ENCODE measurements around the gene CHRD. TPM values are rescaled to one million over a fixed set of nuclear protein-coding genes. Genes with fewer than 3 reads are reported as not detected.

The CHRD gene
- total RNA-seq, 1 experiment from 2014 or later, result not detected

DNA sequence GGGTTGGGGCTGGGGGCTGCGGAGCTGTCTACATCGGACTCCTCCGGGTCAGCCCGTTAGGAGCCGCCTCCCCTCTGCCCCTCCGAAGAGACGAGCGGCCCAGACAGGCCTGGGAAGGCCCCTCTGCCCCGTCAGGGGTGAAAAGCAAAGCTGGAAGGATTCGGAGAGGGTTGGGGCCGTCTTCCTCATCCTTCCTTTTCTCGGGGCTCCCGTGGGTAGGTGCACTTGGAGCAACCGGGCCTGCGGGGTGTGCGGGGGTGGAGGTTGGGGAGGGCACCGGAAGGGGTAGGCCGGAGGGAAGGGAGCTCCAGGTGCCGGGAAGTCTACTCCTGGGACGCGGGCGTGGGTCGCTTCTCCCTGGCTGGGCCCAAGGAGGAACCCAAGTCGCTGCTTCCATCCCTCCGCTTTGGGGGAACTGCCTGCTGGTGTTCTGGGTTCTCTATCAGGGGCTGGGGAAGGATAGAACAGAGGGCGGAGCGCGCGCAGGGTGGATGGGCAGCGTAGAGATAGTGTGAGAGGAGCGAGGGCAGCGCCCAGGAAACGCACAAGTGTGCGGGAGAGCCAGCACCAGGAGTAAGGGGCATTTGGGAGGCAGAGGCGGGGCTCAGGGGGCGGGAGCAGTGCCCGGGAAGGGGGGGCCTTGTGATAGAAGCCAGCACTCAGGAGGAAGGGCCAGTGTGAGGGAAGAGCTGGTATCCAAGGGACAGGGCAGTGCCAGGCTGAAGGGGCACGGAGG is 17.8 kb upstream of the CHRD start:
- no peaks in the 10 kb centered on the region for H3K9me3 Mint-ChIP-seq (ENCODE audit: unreplicated experiment)
- H3K4me3 Mint-ChIP-seq (ENCODE audit: unreplicated experiment), result peak overlapping the region; percentile 93
- intact Hi-C loops (cut with micrococcal nuclease), result loop anchor here (2.0 kb wide), 1 partner anchor 47 kb away; the partner anchor contains the start of gene EIF4G1
- no peaks in the 10 kb centered on the region for H3K27me3 Mint-ChIP-seq (ENCODE audit: insufficient read depth, unreplicated experiment)
- TF ChIP-seq, protein P1, sequence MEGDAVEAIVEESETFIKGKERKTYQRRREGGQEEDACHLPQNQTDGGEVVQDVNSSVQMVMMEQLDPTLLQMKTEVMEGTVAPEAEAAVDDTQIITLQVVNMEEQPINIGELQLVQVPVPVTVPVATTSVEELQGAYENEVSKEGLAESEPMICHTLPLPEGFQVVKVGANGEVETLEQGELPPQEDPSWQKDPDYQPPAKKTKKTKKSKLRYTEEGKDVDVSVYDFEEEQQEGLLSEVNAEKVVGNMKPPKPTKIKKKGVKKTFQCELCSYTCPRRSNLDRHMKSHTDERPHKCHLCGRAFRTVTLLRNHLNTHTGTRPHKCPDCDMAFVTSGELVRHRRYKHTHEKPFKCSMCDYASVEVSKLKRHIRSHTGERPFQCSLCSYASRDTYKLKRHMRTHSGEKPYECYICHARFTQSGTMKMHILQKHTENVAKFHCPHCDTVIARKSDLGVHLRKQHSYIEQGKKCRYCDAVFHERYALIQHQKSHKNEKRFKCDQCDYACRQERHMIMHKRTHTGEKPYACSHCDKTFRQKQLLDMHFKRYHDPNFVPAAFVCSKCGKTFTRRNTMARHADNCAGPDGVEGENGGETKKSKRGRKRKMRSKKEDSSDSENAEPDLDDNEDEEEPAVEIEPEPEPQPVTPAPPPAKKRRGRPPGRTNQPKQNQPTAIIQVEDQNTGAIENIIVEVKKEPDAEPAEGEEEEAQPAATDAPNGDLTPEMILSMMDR (IDR thresholded peaks at IDR 0.05; ENCODE audit: unreplicated experiment), result no peak
- H3K27ac Mint-ChIP-seq (ENCODE audit: low read depth, unreplicated experiment), result peak overlapping the region; percentile 89
- CTCF ChIA-PET, result interaction anchor here (1.0 to 3.5 kb wide), 5 partner anchors 9 to 179 kb away, joined by 3 to 12 read pairs (median 4); partner anchors contain the start of gene FAM131A
- TSS peak; percentile 50 for BruUV-seq (replicated peaks)
- H3K4me1 Mint-ChIP-seq (ENCODE audit: insufficient read depth, unreplicated experiment), result peaks cover 27% of the 10 kb centered on the region
- DNase-seq (ENCODE audit: unreplicated experiment), result peak; percentile 75
- POLR2A ChIA-PET, result interaction anchor here (0.6 to 4.1 kb wide), 21 partner anchors 10 to 1290 kb away, joined by 3 to 18 read pairs (median 4); partner anchors contain the start of genes FAM131A and PSMD2
- peaks cover 35% of the 10 kb centered on the region for H3K36me3 Mint-ChIP-seq (ENCODE audit: insufficient read depth, unreplicated experiment)

DNA sequence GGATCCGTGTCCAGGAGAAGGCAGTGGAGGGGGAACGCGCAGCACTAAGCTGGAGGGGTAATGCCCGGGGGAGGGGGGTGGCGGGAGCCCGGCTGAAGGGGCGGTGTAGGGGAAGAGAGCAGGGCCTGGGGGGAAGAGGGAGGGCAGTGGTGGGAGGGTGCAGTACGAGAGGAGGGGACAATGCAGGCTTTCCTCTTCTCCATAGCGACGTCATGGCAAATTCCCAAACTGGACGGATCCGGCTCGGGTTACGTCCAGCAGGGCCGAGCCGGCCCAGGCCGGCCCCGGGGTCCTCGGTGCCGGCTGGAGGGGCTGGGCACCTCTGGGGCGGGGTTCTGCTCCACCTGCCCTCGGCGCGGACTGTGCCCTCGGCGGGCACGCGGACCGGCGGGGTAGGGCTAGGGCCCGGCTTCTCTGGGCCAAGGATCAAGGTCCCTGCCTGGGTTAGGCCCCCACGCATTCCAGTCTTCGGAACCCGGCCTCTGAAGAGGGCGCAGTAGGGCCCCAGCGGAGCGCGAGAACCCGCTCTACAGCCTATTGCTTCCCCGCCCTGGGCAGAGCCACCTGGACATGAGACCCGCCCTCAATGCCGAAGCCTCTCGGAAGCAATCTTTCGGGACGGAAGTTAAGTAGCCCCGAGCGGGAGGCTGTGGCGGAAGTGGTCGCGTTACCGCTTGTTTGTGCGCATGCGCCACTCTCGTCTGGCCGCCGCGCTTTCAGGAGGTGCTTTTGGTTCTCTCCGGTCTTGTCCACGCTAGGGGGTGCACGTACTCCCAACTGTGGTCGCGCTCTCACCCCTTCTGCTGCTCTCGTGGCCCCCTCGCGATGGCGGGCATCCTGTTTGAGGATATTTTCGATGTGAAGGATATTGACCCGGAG is 16.9 kb upstream of the CHRD start:
- H3K4me1 Mint-ChIP-seq (ENCODE audit: insufficient read depth, unreplicated experiment), result peaks cover 27% of the 10 kb centered on the region
- no TSS peak for BruUV-seq (replicated peaks)
- CTCF ChIA-PET, result interaction anchor here (0.6 to 3.5 kb wide), 9 partner anchors 8 to 179 kb away, joined by 3 to 12 read pairs (median 4); partner anchors contain the start of gene FAM131A

DNA sequence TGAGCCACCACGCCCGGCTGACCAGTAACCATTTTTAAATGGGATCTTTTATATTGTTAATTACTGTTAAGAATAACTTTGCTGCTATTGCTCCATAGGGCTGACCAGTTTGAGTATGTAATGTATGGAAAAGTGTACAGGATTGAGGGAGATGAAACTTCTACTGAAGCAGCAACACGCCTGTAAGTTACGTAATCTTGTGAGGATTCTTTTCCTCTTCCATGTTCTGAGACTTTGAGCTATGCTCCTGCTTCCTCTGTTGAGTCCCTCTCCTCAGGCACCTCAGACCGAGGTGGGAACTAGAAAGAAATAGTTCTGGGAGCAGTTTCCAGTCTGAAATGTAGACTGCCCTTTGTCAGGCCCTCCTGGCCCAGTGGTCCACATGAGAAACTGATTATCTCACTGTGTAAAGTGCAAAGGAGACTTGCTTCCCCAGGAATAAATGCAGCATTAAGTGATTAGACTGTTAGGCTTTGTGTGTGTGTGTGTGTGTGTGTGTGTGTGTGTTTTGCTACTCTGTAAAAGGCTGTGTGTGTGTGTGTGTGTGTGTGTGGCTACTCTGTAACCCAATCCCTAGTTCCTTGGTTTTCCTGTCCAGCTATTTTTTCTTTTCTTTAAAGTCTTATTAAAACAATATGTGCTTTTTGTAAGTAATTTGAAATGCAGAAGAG is 13.1 kb upstream of the CHRD start:
- H3K27me3 Mint-ChIP-seq (ENCODE audit: insufficient read depth, unreplicated experiment), result no peaks in the 10 kb centered on the region
- H3K4me1 Mint-ChIP-seq (ENCODE audit: insufficient read depth, unreplicated experiment), result peaks cover 21% of the 10 kb centered on the region
- H3K9me3 Mint-ChIP-seq (ENCODE audit: unreplicated experiment), result no peaks in the 10 kb centered on the region
- no peak overlapping the region for H3K4me3 Mint-ChIP-seq (ENCODE audit: unreplicated experiment)
- BruUV-seq (replicated peaks), result no TSS peak
- CTCF ChIA-PET, result interaction anchor here (0.5 to 2.1 kb wide), 4 partner anchors 23 to 102 kb away, joined by 3 to 6 read pairs (median 4); no protein-coding TSS in a partner anchor
- no peak overlapping the region for H3K27ac Mint-ChIP-seq (ENCODE audit: low read depth, unreplicated experiment)
- POLR2A ChIA-PET, result interaction anchor here (0.8 kb wide), 1 partner anchor 433 kb away, joined by 3 read pairs; no protein-coding TSS in a partner anchor
- H3K36me3 Mint-ChIP-seq (ENCODE audit: insufficient read depth, unreplicated experiment), result peaks cover 77% of the 10 kb centered on the region
- no peak for DNase-seq (ENCODE audit: unreplicated experiment)
- TF ChIP-seq, protein P1 (IDR thresholded peaks at IDR 0.05; ENCODE audit: unreplicated experiment), result no peak
- intact Hi-C loops (cut with micrococcal nuclease), result no loop called here

More for the DNA sequence above, 16.9 kb upstream of the CHRD start:
- DNase-seq (ENCODE audit: unreplicated experiment), result peak; percentile 98
- POLR2A ChIA-PET, result interaction anchor here (0.9 to 4.1 kb wide), 14 partner anchors 9 to 427 kb away, joined by 3 to 18 read pairs (median 6); partner anchors contain the start of genes FAM131A and PSMD2
- no peaks in the 10 kb centered on the region for H3K9me3 Mint-ChIP-seq (ENCODE audit: unreplicated experiment)
- H3K27me3 Mint-ChIP-seq (ENCODE audit: insufficient read depth, unreplicated experiment), result no peaks in the 10 kb centered on the region
- intact Hi-C loops (cut with micrococcal nuclease), result loop anchor here (2.0 kb wide), 1 partner anchor 48 kb away; the partner anchor contains the start of gene EIF4G1
- TF ChIP-seq, protein P1 (IDR thresholded peaks at IDR 0.05; ENCODE audit: unreplicated experiment), result peak; percentile 45
- H3K4me3 Mint-ChIP-seq (ENCODE audit: unreplicated experiment), result peak overlapping the region; percentile 93
- peaks cover 43% of the 10 kb centered on the region for H3K36me3 Mint-ChIP-seq (ENCODE audit: insufficient read depth, unreplicated experiment)
- peak overlapping the region; percentile 89 for H3K27ac Mint-ChIP-seq (ENCODE audit: low read depth, unreplicated experiment)
